Measurements from ENCODE around the gene LRRC28. TPM values are rescaled to one million over a fixed set of nuclear protein-coding genes. Genes with fewer than 3 reads are reported as not detected.

Gene LRRC28
- total RNA-seq, 1 donor from 2014 or later = 23.8 TPM

GRCh38 chr15:99249270-99249841 is 1.9 kb upstream of the LRRC28 start, which contains the start of gene TTC23:
TTC23 (minus strand) TSS chr15:99249581; CDS start chr15:99228712, 20,869 bp downstream.
- Histone ChIP-seq H3K9me3 (no peaks in the 10 kb centered on the region), H3K27me3 (no peaks in the 10 kb centered on the region), H3K27ac (peak within 1 kb of the TSS; percentile 86), H3K36me3 (no peaks in the 10 kb centered on the region), H3K4me1 (peaks cover 44% of the 10 kb centered on the region), H3K4me3 (peak within 1 kb of the TSS; percentile 71 to 86)
- intact Hi-C loops (cut with DNase I) = no loop called here
- peak in 1 of 2 donors; percentile 22 for TF ChIP-seq POLR2A (IDR thresholded peaks at IDR 0.05)
- TF ChIP-seq POLR2AphosphoS5 (IDR thresholded peaks at IDR 0.05; ENCODE audit: insufficient read depth in 1 of 2, low read depth in 1 of 2) = peak in 1 of 2 donors; percentile 95
- TF ChIP-seq CTCF (IDR thresholded peaks at IDR 0.05) = no peak
- no peak for DNase-seq (ENCODE audit: extremely low spot score in 2 of 2)

- peak overlapping the region; percentile 86 for H3K27ac ChIP-seq
- H3K27me3 ChIP-seq = no peaks in the 10 kb centered on the region
- H3K4me3 ChIP-seq = peak overlapping the region; percentile 71 to 86
- no peaks in the 10 kb centered on the region for H3K9me3 ChIP-seq
- H3K4me1 ChIP-seq = peaks cover 44% of the 10 kb centered on the region
- no peaks in the 10 kb centered on the region for H3K36me3 ChIP-seq
- intact Hi-C loops (cut with DNase I) = no loop called here
- TF ChIP-seq CTCF (IDR thresholded peaks at IDR 0.05) (no peak), POLR2AphosphoS5 (IDR thresholded peaks at IDR 0.05; ENCODE audit: insufficient read depth in 1 of 2, low read depth in 1 of 2) (no peak), POLR2A (IDR thresholded peaks at IDR 0.05) (no peak)
- no peak for DNase-seq (ENCODE audit: extremely low spot score in 2 of 2)
These were observed 1.3 kb upstream of the LRRC28 start for GRCh38 chr15:99250001-99250400.

- Histone ChIP-seq H3K36me3 (no peaks in the 10 kb centered on the region), H3K4me3 (peak overlapping the region; percentile 71 to 86), H3K27me3 (no peaks in the 10 kb centered on the region), H3K9me3 (no peaks in the 10 kb centered on the region), H3K4me1 (peaks cover 44% of the 10 kb centered on the region), H3K27ac (peak overlapping the region; percentile 86)
- no peak for DNase-seq (ENCODE audit: extremely low spot score in 2 of 2)
- no peak for TF ChIP-seq POLR2AphosphoS5 (IDR thresholded peaks at IDR 0.05; ENCODE audit: insufficient read depth in 1 of 2, low read depth in 1 of 2)
- intact Hi-C loops (cut with DNase I) = no loop called here
These were observed 806 bp upstream of the LRRC28 start for GRCh38 chr15:99250494-99250856.

- H3K36me3 ChIP-seq = no peaks in the 10 kb centered on the region
- peak overlapping the region; percentile 86 for H3K27ac ChIP-seq
- peaks cover 30% of the 10 kb centered on the region for H3K4me1 ChIP-seq
- H3K9me3 ChIP-seq = no peaks in the 10 kb centered on the region
- H3K27me3 ChIP-seq = no peaks in the 10 kb centered on the region
- peak overlapping the region; percentile 71 to 86 for H3K4me3 ChIP-seq
- intact Hi-C loops (cut with DNase I) = no loop called here
- DNase-seq (ENCODE audit: extremely low spot score in 2 of 2) = no peak
- no peak for TF ChIP-seq POLR2AphosphoS5 (IDR thresholded peaks at IDR 0.05; ENCODE audit: insufficient read depth in 1 of 2, low read depth in 1 of 2)
- TF ChIP-seq POLR2A (IDR thresholded peaks at IDR 0.05) = no peak
- TF ChIP-seq CTCF (IDR thresholded peaks at IDR 0.05) = no peak
These were observed 1.0 kb downstream of the LRRC28 start for GRCh38 chr15:99252326-99252725.

- Histone ChIP-seq H3K9me3 (no peaks in the 10 kb centered on the region), H3K27ac (no peak overlapping the region), H3K36me3 (no peaks in the 10 kb centered on the region), H3K27me3 (no peaks in the 10 kb centered on the region), H3K4me3 (no peak overlapping the region), H3K4me1 (peaks cover 19% of the 10 kb centered on the region)
- TF ChIP-seq CTCF (IDR thresholded peaks at IDR 0.05) (no peak), POLR2AphosphoS5 (IDR thresholded peaks at IDR 0.05; ENCODE audit: insufficient read depth in 1 of 2, low read depth in 1 of 2) (no peak), POLR2A (IDR thresholded peaks at IDR 0.05) (no peak)
- intact Hi-C loops (cut with DNase I) = no loop called here
- no peak for DNase-seq (ENCODE audit: extremely low spot score in 2 of 2)
These were observed 2.3 kb downstream of the LRRC28 start for GRCh38 chr15:99253381-99254090.
